IMR-90 (cell line): ENCODE data around the gene ANK3. TPM values are rescaled to one million over a fixed set of nuclear protein-coding genes. Genes with fewer than 3 reads are reported as not detected.

ENCODE experiments used
- ATAC-seq: fragments of 200-7000 bp; cut with Tn5 transposase; 2 replicates; pipeline ENCODE4 v1.9.1; 2020; ENCODE audit warnings: low read depth, mild to moderate bottlenecking, moderate library complexity
- BruUV-seq: library from RNA; stranded (reverse); fragments of 400-500 nt; replicated peaks from 2 replicates; lab custom pipeline; 2021; lab: Mats Ljungman, UMichigan
- CTCF ChIA-PET: fragments of 300-600 bp; formaldehyde crosslinking; extraction: SDS; loops from one replicate; lab custom pipeline; 2021; ENCODE audit warnings: antibody characterized with exemption; lab: Yijun Ruan, JAX
- POLR2A ChIA-PET: fragments of 300-600 bp; sonication (Branson Sonifier 250); formaldehyde crosslinking; loops from one replicate; lab custom pipeline; 2022; ENCODE audit warnings: antibody characterized with exemption; ENCODE audit not compliant: unreplicated experiment; lab: Charles Lee
- DNase-seq: peaks from one replicate; pipeline ENCODE4 v3.0.0; 2013
- H2AFZ ChIP-seq: replicated peaks from 2 replicates; pipeline ENCODE3; 2013; ENCODE audit warnings: low read length, mild to moderate bottlenecking; ENCODE audit not compliant: poor library complexity
- H2AK5ac ChIP-seq: 2 replicates; pipeline ENCODE4 v1.6.1; 2013; ENCODE audit warnings: low read depth, low read length, inconsistent platforms
- H2AK9ac ChIP-seq: replicated peaks from 2 replicates; pipeline ENCODE3; 2013; ENCODE audit warnings: mild to moderate bottlenecking, low read depth, low read length, moderate library complexity; ENCODE audit not compliant: poor library complexity
- H2BK120ac ChIP-seq: 2 replicates; pipeline ENCODE4 v1.6.1; 2013; ENCODE audit warnings: low read depth, low read length, inconsistent platforms
- H2BK15ac ChIP-seq: 3 replicates; pipeline ENCODE4 v1.6.1; 2013; ENCODE audit warnings: low read depth, low read length, inconsistent platforms
- H2BK20ac ChIP-seq: 2 replicates; pipeline ENCODE4 v1.6.1; 2013; ENCODE audit warnings: low read depth, mild to moderate bottlenecking, inconsistent platforms, low read length, moderate library complexity
- H2BK5ac ChIP-seq: 2 replicates; pipeline ENCODE4 v1.6.1; 2013; ENCODE audit warnings: mild to moderate bottlenecking, low read depth, low read length, inconsistent platforms; ENCODE audit not compliant: poor library complexity, severe bottlenecking
- H3K14ac ChIP-seq: replicated peaks from 2 replicates; pipeline ENCODE4 v1.6.1; 2013; ENCODE audit warnings: low read depth, low read length, inconsistent platforms
- H3K18ac ChIP-seq: 2 replicates; pipeline ENCODE4 v1.6.1; 2013; ENCODE audit warnings: low read depth, low read length, control low read depth
- H3K23ac ChIP-seq: 2 replicates; pipeline ENCODE4 v1.6.1; 2013; ENCODE audit warnings: low read depth, low read length, inconsistent platforms
- H3K27ac ChIP-seq: 2 replicates; pipeline ENCODE4 v1.5.1; 2013; ENCODE audit warnings: mild to moderate bottlenecking, control low read depth, low read length; ENCODE audit not compliant: insufficient read depth
- H3K27me3 ChIP-seq: 2 replicates; pipeline ENCODE4 v1.6.1; 2013; ENCODE audit warnings: low read length; ENCODE audit not compliant: control insufficient read depth, insufficient read depth
- H3K36me3 ChIP-seq: 2 replicates; pipeline ENCODE4 v1.6.1; 2013; ENCODE audit warnings: low read length, mixed read lengths; ENCODE audit not compliant: control insufficient read depth, insufficient read depth
- H3K4ac ChIP-seq: 2 replicates; pipeline ENCODE4 v1.6.1; 2013; ENCODE audit warnings: low read depth, low read length, inconsistent platforms
- H3K4me1 ChIP-seq: 2 replicates; pipeline ENCODE4 v1.6.1; 2013; ENCODE audit warnings: low read length, mixed read lengths; ENCODE audit not compliant: control insufficient read depth, insufficient read depth
- H3K4me2 ChIP-seq: 2 replicates; pipeline ENCODE4 v1.6.1; 2013; ENCODE audit warnings: low read depth, mild to moderate bottlenecking, control low read depth, low read length, moderate library complexity
- H3K4me3 ChIP-seq: 2 replicates; pipeline ENCODE4 v1.5.1; 2013; ENCODE audit warnings: low read depth, mild to moderate bottlenecking, control low read depth, low read length, moderate library complexity; ENCODE audit not compliant: insufficient read depth
- H3K56ac ChIP-seq: 2 replicates; pipeline ENCODE4 v1.6.1; 2013; ENCODE audit warnings: low read length, inconsistent platforms; ENCODE audit not compliant: insufficient read depth; ENCODE audit errors: extremely low read depth
- H3K79me1 ChIP-seq, 2 experiments: 2 replicates each; pipeline ENCODE4 v1.6.1; 2013; ENCODE audit warnings: low read length in 2 of 2, inconsistent platforms in 1 of 2, low read depth in 1 of 2
- H3K9ac ChIP-seq: 2 replicates; pipeline ENCODE4 v1.6.1; 2013; ENCODE audit warnings: low read depth, low read length, control low read depth
- H3K9me1 ChIP-seq: 2 replicates; pipeline ENCODE4 v1.6.1; 2013; ENCODE audit warnings: low read length, inconsistent platforms; ENCODE audit not compliant: insufficient read depth
- H3K9me3 ChIP-seq: 2 replicates; pipeline ENCODE4 v1.6.1; 2013; ENCODE audit warnings: low read length; ENCODE audit not compliant: control insufficient read depth, insufficient read depth
- H4K20me1 ChIP-seq: 2 replicates; pipeline ENCODE4 v1.6.1; 2013; ENCODE audit warnings: low read length, inconsistent platforms; ENCODE audit not compliant: insufficient read depth
- H4K5ac ChIP-seq: 2 replicates; pipeline ENCODE4 v1.6.1; 2013; ENCODE audit warnings: mild to moderate bottlenecking, low read depth, low read length, control low read depth
- H4K8ac ChIP-seq, 2 experiments: 2 replicates each; pipeline ENCODE4 v1.6.1; 2013; ENCODE audit warnings: low read depth in 2 of 2, low read length in 2 of 2, control low read depth in 1 of 2, inconsistent platforms in 1 of 2
- H4K91ac ChIP-seq: 2 replicates; pipeline ENCODE4 v1.6.1; 2013; ENCODE audit warnings: low read depth, low read length, inconsistent platforms; ENCODE audit not compliant: insufficient read depth
- CEBPB ChIP-seq: IDR thresholded peaks from 2 replicates; pipeline ENCODE4 v1.6.1; 2012; ENCODE audit warnings: low read depth, low read length, improper control_type of control experiment
- CHD1 ChIP-seq: IDR thresholded peaks from 2 replicates; pipeline ENCODE4 v1.6.1; 2012; ENCODE audit warnings: low read depth, low read length, improper control_type of control experiment
- CTCF ChIP-seq: conservative IDR thresholded peaks from 2 replicates; pipeline ENCODE4 v1.5.1; 2012; ENCODE audit warnings: mild to moderate bottlenecking, low read depth, low read length, improper control_type of control experiment
- ELK1 ChIP-seq: fragments of 150-350 bp; IDR thresholded peaks from 2 replicates; pipeline ENCODE4 v1.6.1; 2016; ENCODE audit warnings: low read depth, mild to moderate bottlenecking, low read length, moderate library complexity, borderline replicate concordance
- FOS ChIP-seq: fragments of 150-350 bp; IDR thresholded peaks from 2 replicates; pipeline ENCODE4 v1.6.1; 2016; ENCODE audit warnings: low read depth, low read length
- MAFK ChIP-seq: IDR thresholded peaks from 2 replicates; pipeline ENCODE4 v1.6.1; 2012; ENCODE audit warnings: low read depth, low read length, improper control_type of control experiment
- MAZ ChIP-seq: IDR thresholded peaks from 2 replicates; pipeline ENCODE4 v1.6.1; 2012; ENCODE audit warnings: low read depth, mild to moderate bottlenecking, low read length, improper control_type of control experiment, moderate library complexity, borderline replicate concordance
- MXI1 ChIP-seq: IDR thresholded peaks from 2 replicates; pipeline ENCODE4 v1.6.1; 2012; ENCODE audit warnings: low read depth, mild to moderate bottlenecking, low read length, moderate library complexity, borderline replicate concordance
- NFE2L2 ChIP-seq: fragments of 150-350 bp; IDR thresholded peaks from 2 replicates; pipeline ENCODE4 v1.6.1; 2016; ENCODE audit warnings: low read depth, mild to moderate bottlenecking, low read length
- POLR2A ChIP-seq: IDR thresholded peaks from 2 replicates; pipeline ENCODE4 v1.6.1; 2012; ENCODE audit warnings: mild to moderate bottlenecking, low read depth, low read length
- RAD21 ChIP-seq: IDR thresholded peaks from 2 replicates; pipeline ENCODE4 v1.6.1; 2012; ENCODE audit warnings: low read length, improper control_type of control experiment
- RCOR1 ChIP-seq: IDR thresholded peaks from 2 replicates; pipeline ENCODE4 v1.6.1; 2012; ENCODE audit warnings: mild to moderate bottlenecking, low read length, improper control_type of control experiment; ENCODE audit not compliant: insufficient replicate concordance
- RFX5 ChIP-seq: IDR thresholded peaks from 2 replicates; pipeline ENCODE4 v1.8.0; 2012; ENCODE audit warnings: low read depth, mild to moderate bottlenecking, low read length, moderate library complexity
- SMC3 ChIP-seq: fragments of 150-350 bp; IDR thresholded peaks from 2 replicates; pipeline ENCODE4 v1.6.1; 2016; ENCODE audit warnings: low read depth, mild to moderate bottlenecking, antibody characterized with exemption, low read length, moderate library complexity
- USF2 ChIP-seq: fragments of 150-350 bp; IDR thresholded peaks from 2 replicates; pipeline ENCODE4 v1.6.1; 2017; ENCODE audit warnings: mild to moderate bottlenecking, antibody characterized with exemption, low read length, low read depth
- WGBS, 2 experiments: methylation state at CpG; one replicate each; pipeline versions ENCODE4 v1.1.5 to v1.1.7; 2013; ENCODE audit warnings: missing lambda C conversion rate in 2 of 2; ENCODE audit not compliant: insufficient read length in 1 of 2; ENCODE audit errors: extremely low coverage in 2 of 2; 5-methylcytosine and 5-hydroxymethylcytosine counted together
- dilution Hi-C: fragments of 300-500 bp; cut with HindIII; formaldehyde crosslinking; loops from one replicate; pipeline ENCODE4 v1.14.3; 2018; ENCODE audit warnings: low sequenced_read_pairs; ENCODE audit not compliant: unreplicated experiment
- in situ Hi-C: fragments of 300-500 bp; cut with MboI; formaldehyde crosslinking; loops from 3 replicates; pipeline ENCODE4 v1.14.3; 2019; ENCODE audit warnings: low sequenced_read_pairs, inconsistent platforms, mixed read lengths
- intact Hi-C: fragments of 100-400 bp; cut with micrococcal nuclease; formaldehyde crosslinking; loops from 2 replicates; pipeline ENCODE4 v1.10.0; 2022
- polyA plus RNA-seq, 3 experiments: library from polyadenylated mRNA; depleted of rRNA; stranded (reverse); fragments of >200 nt; gene quantifications; 2 replicates each; pipeline ENCODE4 v1.2.3, GENCODE V29; 2012; ENCODE audit warnings: low replicate concordance in 1 of 3
- total RNA-seq: library from RNA; depleted of rRNA; stranded (reverse); fragments of >200 nt; gene quantifications from 2 replicates; pipeline ENCODE4 v1.2.3, GENCODE V29; 2012

The ANK3 gene
- total and polyA plus RNA-seq, 2 of the 4 experiments (the other 2 are of a cell fraction), result 0.63 to 1.8 TPM

GRCh38 chr10:60367024-60367423, 22.7 kb downstream of the ANK3 start:
- Histone ChIP-seq H4K8ac (no peak overlapping the region), H3K18ac (no peak overlapping the region), H3K9me3 (no peaks in the 10 kb centered on the region), H3K9me1 (no peaks in the 10 kb centered on the region), H3K79me1 (no peaks in the 10 kb centered on the region), H2BK20ac (no peak overlapping the region), H3K9ac (no peak overlapping the region), H2AK9ac (no peak overlapping the region), H2AK5ac (no peak overlapping the region), H3K27ac (no peak overlapping the region), H2BK120ac (no peak overlapping the region), H3K4ac (no peak overlapping the region), H3K36me3 (no peaks in the 10 kb centered on the region), H2BK15ac (no peak overlapping the region), H3K56ac (no peak overlapping the region), H4K5ac (no peak overlapping the region), H4K20me1 (no peaks in the 10 kb centered on the region), H3K23ac (no peak overlapping the region), H2AFZ (no peak overlapping the region), H3K4me3 (no peak overlapping the region), H3K27me3 (no peaks in the 10 kb centered on the region), H3K4me2 (no peak overlapping the region), H2BK5ac (no peak overlapping the region), H3K4me1 (peaks cover 7% of the 10 kb centered on the region), H4K91ac (no peak overlapping the region), H3K14ac (no peak overlapping the region)
- intact Hi-C loops (no loop called here), in situ Hi-C loops (no loop called here), dilution Hi-C loops (no loop called here)
- ChIA-PET POLR2A (no interaction called here), CTCF (no interaction called here)
- ATAC-seq, result no peak
- TF ChIP-seq RCOR1 (no peak), POLR2A (no peak), NFE2L2 (no peak), RFX5 (no peak), ELK1 (no peak), MAFK (no peak), CEBPB (no peak), USF2 (no peak), MAZ (no peak), CTCF (no peak), CHD1 (no peak), RAD21 (no peak), MXI1 (no peak), SMC3 (no peak), FOS (no peak)
- BruUV-seq, result no TSS peak
- no CpG with 5 or more reads among the region's 4 CpGs for whole genome bisulfite sequencing, 2 experiments
- DNase-seq, result no peak
